ENCODE results near the gene TECTA. TPM values are rescaled to one million over a fixed set of nuclear protein-coding genes. Genes with fewer than 3 reads are reported as not detected.

TECTA gene
- total RNA-seq, 2 experiments from 2014 or later, result 0.22 to 0.42 TPM

DNA sequence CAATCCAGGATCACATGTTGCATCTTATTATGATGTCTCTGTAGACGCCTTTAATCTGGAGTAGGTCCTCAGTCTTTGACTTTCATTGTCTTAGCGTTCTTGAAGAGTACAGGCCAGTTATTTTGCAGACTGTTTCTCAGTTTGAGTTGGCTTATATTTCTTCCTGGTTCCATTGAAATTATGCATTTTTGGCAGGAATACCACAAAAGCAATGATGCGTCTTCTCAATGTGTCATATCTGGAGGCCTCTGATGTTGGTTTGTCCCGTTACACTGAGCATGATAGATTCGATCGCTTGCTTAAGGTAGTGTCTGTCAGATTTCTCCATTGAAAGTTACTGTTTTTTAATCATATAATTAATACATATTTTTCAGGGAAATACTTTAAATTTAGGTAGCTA, 30.6 kb downstream of the TECTA start:
- Mint-ChIP-seq H3K36me3 (ENCODE audit: low read depth) (no peaks in the 10 kb centered on the region), H3K27ac (no peak overlapping the region), H3K9me3 (no peaks in the 10 kb centered on the region), H3K4me1 (ENCODE audit: low read depth) (no peaks in the 10 kb centered on the region), H3K27me3 (no peaks in the 10 kb centered on the region), H3K4me3 (no peak overlapping the region)
- Histone ChIP-seq H3K4me3 (ENCODE audit: low read length) (no peak overlapping the region), H3K36me3 (ENCODE audit: insufficient read depth, low read length) (no peaks in the 10 kb centered on the region), H3K27me3 (ENCODE audit: control insufficient read depth in 1 of 2, insufficient read depth in 2 of 2, low read length in 2 of 2) (no peaks in the 10 kb centered on the region), H3K4me1 (ENCODE audit: insufficient read depth, low read length) (no peaks in the 10 kb centered on the region), H3K9me3 (ENCODE audit: control insufficient read depth in 1 of 2, insufficient read depth in 1 of 2, low read length in 2 of 2) (no peaks in the 10 kb centered on the region), H3K27ac (ENCODE audit: low read depth in 1 of 2, low read length in 2 of 2) (no peak overlapping the region)
- ATAC-seq (ENCODE audit: poor library complexity), result no peak
- intact Hi-C loops (cut with DNase I, micrococcal nuclease), result no loop called here
- POLR2A ChIA-PET, result no interaction called here
- TF ChIP-seq, protein P1, sequence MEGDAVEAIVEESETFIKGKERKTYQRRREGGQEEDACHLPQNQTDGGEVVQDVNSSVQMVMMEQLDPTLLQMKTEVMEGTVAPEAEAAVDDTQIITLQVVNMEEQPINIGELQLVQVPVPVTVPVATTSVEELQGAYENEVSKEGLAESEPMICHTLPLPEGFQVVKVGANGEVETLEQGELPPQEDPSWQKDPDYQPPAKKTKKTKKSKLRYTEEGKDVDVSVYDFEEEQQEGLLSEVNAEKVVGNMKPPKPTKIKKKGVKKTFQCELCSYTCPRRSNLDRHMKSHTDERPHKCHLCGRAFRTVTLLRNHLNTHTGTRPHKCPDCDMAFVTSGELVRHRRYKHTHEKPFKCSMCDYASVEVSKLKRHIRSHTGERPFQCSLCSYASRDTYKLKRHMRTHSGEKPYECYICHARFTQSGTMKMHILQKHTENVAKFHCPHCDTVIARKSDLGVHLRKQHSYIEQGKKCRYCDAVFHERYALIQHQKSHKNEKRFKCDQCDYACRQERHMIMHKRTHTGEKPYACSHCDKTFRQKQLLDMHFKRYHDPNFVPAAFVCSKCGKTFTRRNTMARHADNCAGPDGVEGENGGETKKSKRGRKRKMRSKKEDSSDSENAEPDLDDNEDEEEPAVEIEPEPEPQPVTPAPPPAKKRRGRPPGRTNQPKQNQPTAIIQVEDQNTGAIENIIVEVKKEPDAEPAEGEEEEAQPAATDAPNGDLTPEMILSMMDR (IDR thresholded peaks at IDR 0.05), result no peak
- no peak for DNase-seq
- CTCF ChIA-PET, result no interaction called here

DNA sequence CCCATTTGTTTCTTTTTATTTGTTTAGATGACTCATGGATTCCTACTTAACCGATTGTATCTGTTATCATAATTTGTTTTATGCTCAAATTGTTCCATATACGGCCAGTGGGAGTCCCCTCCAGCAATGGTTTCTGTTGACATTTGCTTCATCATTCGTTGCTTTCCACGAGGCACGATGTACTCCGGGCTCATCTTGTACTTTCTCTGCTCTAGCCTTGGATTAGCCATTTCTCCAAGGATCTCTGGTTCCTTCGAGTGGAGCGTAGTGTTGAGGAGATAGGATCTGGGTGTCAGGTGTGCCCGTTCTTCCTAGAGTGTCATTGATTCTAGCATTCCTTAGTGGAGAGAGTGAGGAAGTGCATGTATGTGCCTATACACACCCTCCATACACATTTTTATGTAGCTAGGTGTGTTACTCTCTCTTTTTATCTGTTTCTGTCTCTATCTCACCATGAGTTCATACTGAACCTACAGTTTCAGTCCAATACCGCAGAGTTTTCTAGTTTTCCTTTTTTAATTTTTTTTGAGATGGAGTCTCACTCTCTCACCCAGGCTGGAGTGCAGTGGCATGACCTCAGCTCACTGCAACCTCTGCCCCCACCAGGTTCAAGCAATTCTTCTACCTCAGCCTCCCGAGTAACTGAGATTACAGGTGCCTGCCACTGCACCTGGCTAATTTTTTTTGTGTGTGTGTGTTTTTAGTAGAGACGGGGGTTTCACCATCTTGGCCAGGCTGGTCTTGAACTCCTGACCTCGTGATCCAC, 31.4 kb downstream of the TECTA start:
- ChIA-PET CTCF (no interaction called here), POLR2A (no interaction called here)
- Histone ChIP-seq H3K36me3 (ENCODE audit: insufficient read depth, low read length) (no peaks in the 10 kb centered on the region), H3K27ac (ENCODE audit: low read depth in 1 of 2, low read length in 2 of 2) (no peak overlapping the region), H3K9me3 (ENCODE audit: control insufficient read depth in 1 of 2, insufficient read depth in 1 of 2, low read length in 2 of 2) (no peaks in the 10 kb centered on the region), H3K27me3 (ENCODE audit: control insufficient read depth in 1 of 2, insufficient read depth in 2 of 2, low read length in 2 of 2) (no peaks in the 10 kb centered on the region), H3K4me3 (ENCODE audit: low read length) (no peak overlapping the region), H3K4me1 (ENCODE audit: insufficient read depth, low read length) (no peaks in the 10 kb centered on the region)
- Mint-ChIP-seq H3K4me3 (no peak overlapping the region), H3K36me3 (ENCODE audit: low read depth) (no peaks in the 10 kb centered on the region), H3K27me3 (no peaks in the 10 kb centered on the region), H3K27ac (no peak overlapping the region), H3K9me3 (no peaks in the 10 kb centered on the region), H3K4me1 (ENCODE audit: low read depth) (no peaks in the 10 kb centered on the region)
- no peak for DNase-seq
- TF ChIP-seq, protein P1 (IDR thresholded peaks at IDR 0.05), result no peak
- no peak for ATAC-seq (ENCODE audit: poor library complexity)
- intact Hi-C loops (cut with DNase I, micrococcal nuclease), result no loop called here

DNA sequence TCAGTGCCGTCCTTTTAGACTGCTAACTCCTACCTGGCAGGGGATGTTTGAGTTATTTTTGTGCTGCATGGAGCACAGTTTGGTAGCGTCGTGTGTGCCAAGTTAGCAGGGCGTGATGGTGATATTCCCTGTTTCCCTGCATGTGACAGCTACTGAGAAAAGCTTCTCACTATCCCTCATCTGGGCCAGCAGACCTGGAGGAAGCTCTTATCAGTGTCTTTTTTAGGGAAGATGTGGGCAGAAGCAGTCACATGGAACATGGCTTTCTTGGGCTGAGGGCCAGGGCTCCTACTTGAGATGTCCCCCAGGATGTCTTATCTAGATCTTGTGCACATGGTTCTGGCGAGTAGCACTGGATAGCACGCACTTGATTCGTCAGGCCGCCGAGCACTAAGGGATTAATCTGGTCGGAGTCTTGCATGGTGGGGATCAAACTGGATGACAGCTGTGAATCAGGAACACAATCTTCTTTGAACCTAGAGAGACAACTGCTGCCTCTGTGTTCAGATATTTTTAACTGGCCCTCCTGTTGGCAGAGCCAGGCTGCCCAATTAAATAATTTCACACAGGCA, 33.8 kb downstream of the TECTA start:
- ATAC-seq (ENCODE audit: poor library complexity), result no peak
- H3K4me3 Mint-ChIP-seq, result no peak overlapping the region
- Histone ChIP-seq H3K4me3 (ENCODE audit: low read length) (no peak overlapping the region), H3K27me3 (ENCODE audit: control insufficient read depth in 1 of 2, insufficient read depth in 2 of 2, low read length in 2 of 2) (no peaks in the 10 kb centered on the region), H3K27ac (ENCODE audit: low read depth in 1 of 2, low read length in 2 of 2) (no peak overlapping the region), H3K9me3 (ENCODE audit: control insufficient read depth in 1 of 2, insufficient read depth in 1 of 2, low read length in 2 of 2) (no peaks in the 10 kb centered on the region), H3K36me3 (ENCODE audit: insufficient read depth, low read length) (no peaks in the 10 kb centered on the region), H3K4me1 (ENCODE audit: insufficient read depth, low read length) (no peaks in the 10 kb centered on the region)
- TF ChIP-seq, protein P1 (IDR thresholded peaks at IDR 0.05), result no peak
- H3K9me3 Mint-ChIP-seq, result no peaks in the 10 kb centered on the region
- H3K27me3 Mint-ChIP-seq, result no peaks in the 10 kb centered on the region
- no peak overlapping the region for H3K27ac Mint-ChIP-seq
- intact Hi-C loops (cut with DNase I, micrococcal nuclease), result no loop called here
- DNase-seq, result no peak
- H3K36me3 Mint-ChIP-seq (ENCODE audit: low read depth), result no peaks in the 10 kb centered on the region
- ChIA-PET CTCF (no interaction called here), POLR2A (no interaction called here)
- H3K4me1 Mint-ChIP-seq (ENCODE audit: low read depth), result no peaks in the 10 kb centered on the region

Measured in CD4-positive, alpha-beta T cell (primary cell).